HFF-Myc (cell line): ENCODE measurements around the gene ZYX.
"Not testable (repeated sequence)": the region's sequence is repeated elsewhere in the genome, so short reads cannot be mapped to it uniquely, and the experiment has no call there.

Experiments used
- DNase-seq: peaks from one replicate; pipeline ENCODE4 v3.0.0-alpha.2; 2011; ENCODE audit warnings: low read depth; ENCODE audit errors: extremely low read depth
- H3K4me3 ChIP-seq: replicated peaks from 2 replicates; pipeline ENCODE4 v1.5.1; 2011; ENCODE audit warnings: low read depth, mild to moderate bottlenecking, control low read depth, low read length
- CTCF ChIP-seq: IDR thresholded peaks from 2 replicates; pipeline ENCODE4 v1.5.1; 2012; ENCODE audit warnings: mild to moderate bottlenecking, low read depth, low read length, control low read depth; ENCODE audit errors: missing control alignments

The ZYX gene

DNA sequence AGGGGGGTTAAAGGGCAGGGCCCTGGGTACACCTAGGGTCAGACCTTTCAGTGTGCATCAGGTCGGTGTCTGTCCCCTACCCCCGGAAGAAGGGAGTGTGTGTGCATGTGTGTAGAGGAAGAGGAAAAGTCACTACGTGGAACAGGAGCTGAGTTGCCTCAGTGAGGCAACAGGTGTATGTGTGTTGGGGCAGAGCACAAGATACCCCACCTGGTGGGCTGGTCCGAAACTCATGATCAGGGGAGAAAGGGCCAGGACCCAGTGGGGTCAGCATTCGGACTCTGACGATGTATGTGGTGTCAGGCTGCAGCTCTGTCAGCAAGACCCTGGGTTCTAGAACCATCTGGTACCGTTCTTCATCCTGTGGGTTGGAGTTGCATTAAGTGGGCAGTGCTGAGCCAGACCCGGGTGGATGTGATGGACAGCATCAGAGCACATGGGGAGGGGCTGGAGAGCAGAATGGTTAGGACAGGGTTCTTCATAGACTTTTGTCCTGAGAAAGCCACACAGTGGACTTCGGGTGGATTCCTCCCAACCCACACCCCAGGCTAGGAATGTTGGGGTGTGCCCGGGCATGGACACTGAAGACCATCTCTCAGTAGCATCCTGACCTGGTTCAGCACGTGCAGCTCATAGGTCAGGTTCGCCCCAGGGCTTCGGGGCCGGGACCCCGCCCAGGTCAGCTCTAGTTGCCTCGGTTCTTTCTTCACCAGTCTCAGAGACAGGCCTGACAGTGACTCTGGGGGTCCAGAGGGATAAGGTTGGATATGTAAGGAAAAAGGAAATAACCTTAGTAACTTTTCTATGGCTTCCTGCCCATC, 16.8 kb downstream of the ZYX start:
- TF ChIP-seq CTCF = no peak
- H3K4me3 ChIP-seq = no peak overlapping the region
- no peak for DNase-seq

GRCh38 chr7:143398616-143399015, 17.5 kb downstream of the ZYX start:
- no peak overlapping the region for H3K4me3 ChIP-seq
- TF ChIP-seq CTCF = no peak
- no peak for DNase-seq

- DNase-seq = no peak
- no peak overlapping the region for H3K4me3 ChIP-seq
- TF ChIP-seq CTCF = no peak
These were observed 18.0 kb downstream of the ZYX start for GRCh38 chr7:143399151-143399550.

DNA sequence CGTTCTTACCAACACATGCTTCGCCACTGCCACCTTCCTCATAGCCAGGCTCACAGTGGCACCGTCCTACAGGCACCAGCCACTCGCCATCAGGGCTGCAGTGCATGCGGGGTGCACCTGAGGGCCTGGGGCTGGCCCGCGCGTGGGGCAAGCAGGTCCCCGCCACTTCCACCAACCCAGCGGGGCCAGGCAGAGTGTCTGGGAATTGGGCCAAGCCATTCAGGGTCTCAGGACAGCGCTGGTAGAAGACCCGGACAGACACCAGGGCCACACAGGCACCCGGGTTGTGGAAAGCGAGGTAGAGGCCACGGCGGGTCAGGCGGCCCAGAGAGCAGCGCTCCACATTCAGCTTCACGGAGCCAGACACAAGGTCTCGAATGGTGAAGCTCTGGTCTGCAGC, 18.5 kb downstream of the ZYX start:
- DNase-seq = no peak
- TF ChIP-seq CTCF = no peak
- H3K4me3 ChIP-seq = no peak overlapping the region

GRCh38 chr7:143401265-143401664, 20.1 kb downstream of the ZYX start:
- DNase-seq = no peak
- H3K4me3 ChIP-seq = no peak overlapping the region
- TF ChIP-seq CTCF = no peak

DNA sequence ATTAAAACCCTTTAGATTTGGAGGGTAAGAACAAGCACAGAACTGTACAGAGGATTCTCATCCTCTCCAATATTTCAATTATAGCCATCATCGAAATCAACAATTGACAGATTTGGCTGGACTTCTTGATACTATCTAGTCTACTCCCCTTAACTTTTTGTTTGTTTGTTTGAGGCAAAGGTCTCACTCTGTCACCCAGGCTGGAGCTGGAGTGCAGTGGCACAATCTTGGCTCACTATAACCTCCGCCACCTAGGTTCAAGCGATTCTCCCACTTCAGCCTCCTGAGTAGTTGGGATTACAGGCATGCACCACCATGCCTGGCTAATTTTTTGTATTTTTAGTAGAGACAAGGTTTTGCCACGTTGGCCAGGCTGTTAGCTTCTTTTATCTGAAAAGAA, 21.1 kb downstream of the ZYX start:
- H3K4me3 ChIP-seq, DNase-seq: not testable (repeated sequence)

GRCh38 chr7:143405173-143406001, 24.2 kb downstream of the ZYX start:
- TF ChIP-seq CTCF = no peak
- DNase-seq = no peak
- no peak overlapping the region for H3K4me3 ChIP-seq
